OCI-LY3 (cell line): ENCODE data around the gene INPP5F.
"Not testable (repeated sequence)": the region's sequence is repeated elsewhere in the genome, so short reads cannot be mapped to it uniquely, and the experiment has no call there.

Source experiments
- EZH2phosphoT487 ChIP-seq: fragments of 200-600 bp; shearing (Covaris generic); IDR thresholded peaks from 2 replicates; pipeline ENCODE4 v1.6.1; 2018; ENCODE audit warnings: antibody characterized with exemption, mixed run types, low read depth
- TF ChIP-seq, protein P1 (sequence below): fragments of 200-600, 300-600 bp; sonication (generic); IDR thresholded peaks from 2 replicates; pipeline ENCODE4 v1.5.1; 2014; ENCODE audit warnings: antibody characterized with exemption, low read length, low read depth

- TF ChIP-seq, protein P1, sequence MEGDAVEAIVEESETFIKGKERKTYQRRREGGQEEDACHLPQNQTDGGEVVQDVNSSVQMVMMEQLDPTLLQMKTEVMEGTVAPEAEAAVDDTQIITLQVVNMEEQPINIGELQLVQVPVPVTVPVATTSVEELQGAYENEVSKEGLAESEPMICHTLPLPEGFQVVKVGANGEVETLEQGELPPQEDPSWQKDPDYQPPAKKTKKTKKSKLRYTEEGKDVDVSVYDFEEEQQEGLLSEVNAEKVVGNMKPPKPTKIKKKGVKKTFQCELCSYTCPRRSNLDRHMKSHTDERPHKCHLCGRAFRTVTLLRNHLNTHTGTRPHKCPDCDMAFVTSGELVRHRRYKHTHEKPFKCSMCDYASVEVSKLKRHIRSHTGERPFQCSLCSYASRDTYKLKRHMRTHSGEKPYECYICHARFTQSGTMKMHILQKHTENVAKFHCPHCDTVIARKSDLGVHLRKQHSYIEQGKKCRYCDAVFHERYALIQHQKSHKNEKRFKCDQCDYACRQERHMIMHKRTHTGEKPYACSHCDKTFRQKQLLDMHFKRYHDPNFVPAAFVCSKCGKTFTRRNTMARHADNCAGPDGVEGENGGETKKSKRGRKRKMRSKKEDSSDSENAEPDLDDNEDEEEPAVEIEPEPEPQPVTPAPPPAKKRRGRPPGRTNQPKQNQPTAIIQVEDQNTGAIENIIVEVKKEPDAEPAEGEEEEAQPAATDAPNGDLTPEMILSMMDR: not testable (repeated sequence)
- TF ChIP-seq EZH2phosphoT487: not testable (repeated sequence)
Measured at GRCh38 chr10:119795101-119795500, 69.3 kb downstream of the INPP5F start.
